Urothelium cell line (cell line): Measurements from ENCODE around the gene C16orf46.

Experiments
- DNase-seq: peaks from one replicate; pipeline ENCODE4 v3.0.0; 2011; ENCODE audit warnings: low spot score, mixed read lengths
- FAIRE-seq: peaks from 2 replicates; lab custom pipeline; 2011; peaks lifted over from hg19 to GRCh38; lab: Jason Lieb, UNC

Gene C16orf46

GRCh38 chr16:81029930-81030604, 47.0 kb downstream of the C16orf46 start:
- no peak for DNase-seq
- FAIRE-seq, result no peak

- FAIRE-seq, result no peak
These were observed 50.6 kb downstream of the C16orf46 start for GRCh38 chr16:81026429-81026828.

GRCh38 chr16:81018496-81018895, 58.5 kb downstream of the C16orf46 start:
- FAIRE-seq (no peak), DNase-seq (no peak)

More at GRCh38 chr16:81026429-81026828, 50.6 kb downstream of the C16orf46 start:
- DNase-seq, result no peak

GRCh38 chr16:81014672-81015071, 62.4 kb downstream of the C16orf46 start:
- DNase-seq (no peak), FAIRE-seq (no peak)

GRCh38 chr16:81012974-81013373, 64.1 kb downstream of the C16orf46 start:
- no peak for FAIRE-seq

More at GRCh38 chr16:81012974-81013373, 64.1 kb downstream of the C16orf46 start:
- DNase-seq, result no peak
